PC-3 (cell line): Measurements from ENCODE around the gene TMEM242. TPM values are rescaled to one million over a fixed set of nuclear protein-coding genes. Genes with fewer than 3 reads are reported as not detected.

Experiments used
- ATAC-seq: fragments of 200-7000 bp; cut with Tn5 transposase; 2 replicates; pipeline ENCODE4 v1.9.1; 2020; ENCODE audit warnings: mild to moderate bottlenecking, moderate library complexity
- BruUV-seq: library from RNA; stranded (reverse); fragments of 400-500 nt; replicated peaks from 2 replicates; lab custom pipeline; 2021; lab: Mats Ljungman, UMichigan
- CTCF ChIA-PET: fragments of 300-600 bp; sonication (Branson Sonifier 250); formaldehyde crosslinking; loops from one replicate; lab custom pipeline; 2022; ENCODE audit warnings: antibody characterized with exemption; lab: Charles Lee
- POLR2A ChIA-PET: fragments of 300-600 bp; sonication (Branson Sonifier 250); formaldehyde crosslinking; loops from one replicate; lab custom pipeline; 2022; ENCODE audit warnings: antibody characterized with exemption; ENCODE audit not compliant: unreplicated experiment; lab: Charles Lee
- DNase-seq: peaks from one replicate; pipeline ENCODE4 v3.0.0-alpha.2; 2015
- H2AFZ ChIP-seq: fragments of 300-600 bp; sonication (generic); 2 replicates; pipeline ENCODE4 v1.6.0; 2016; ENCODE audit warnings: antibody characterized with exemption, low read length
- H3F3A ChIP-seq: fragments of 300-600 bp; sonication (generic); one replicate; pipeline ENCODE4 v1.6.0; 2017; ENCODE audit warnings: antibody characterized with exemption, low read length, control low read depth, mild to moderate bottlenecking; ENCODE audit not compliant: unreplicated experiment
- H3K27ac ChIP-seq: fragments of 300-600 bp; sonication (generic); 2 replicates; pipeline ENCODE4 v1.5.1; 2016; ENCODE audit warnings: mild to moderate bottlenecking, low read length
- H3K27me3 ChIP-seq: fragments of 300-600 bp; sonication (generic); 2 replicates; pipeline ENCODE4 v1.6.1; 2016; ENCODE audit warnings: low read length, mixed read lengths
- H3K36me3 ChIP-seq: fragments of 300-600 bp; sonication (generic); 2 replicates; pipeline ENCODE4 v1.6.1; 2016; ENCODE audit warnings: low read depth, mixed run types, low read length, mixed read lengths
- H3K4me1 ChIP-seq: fragments of 300-600 bp; sonication (generic); 2 replicates; pipeline ENCODE4 v1.5.1; 2016; ENCODE audit warnings: low read length; ENCODE audit not compliant: insufficient read depth
- H3K4me2 ChIP-seq: fragments of 300-600 bp; sonication (generic); 2 replicates; pipeline ENCODE4 v1.6.0; 2016; ENCODE audit warnings: low read length
- H3K4me3 ChIP-seq: fragments of 300-600 bp; sonication (generic); 2 replicates; pipeline ENCODE4 v1.5.1; 2016; ENCODE audit warnings: mild to moderate bottlenecking, low read length, mixed read lengths
- H3K79me2 ChIP-seq: fragments of 300-600 bp; sonication (generic); 2 replicates; pipeline ENCODE4 v1.6.1; 2017; ENCODE audit warnings: low read length, mixed read lengths
- H3K9ac ChIP-seq: fragments of 300-600 bp; sonication (generic); 2 replicates; pipeline ENCODE4 v1.6.0; 2016; ENCODE audit warnings: mild to moderate bottlenecking, low read length
- H3K9me2 ChIP-seq: fragments of 300-600 bp; sonication (generic); replicated peaks from 2 replicates; pipeline ENCODE4 v1.6.1; 2016; ENCODE audit warnings: mixed run types, low read length, mixed read lengths
- H3K9me3 ChIP-seq: fragments of 300-600 bp; sonication (generic); 2 replicates; pipeline ENCODE4 v1.6.1; 2016; ENCODE audit warnings: low read length, mixed read lengths
- H4K20me1 ChIP-seq: fragments of 300-600 bp; sonication (generic); 2 replicates; pipeline ENCODE4 v1.6.1; 2016; ENCODE audit warnings: low read length, mixed read lengths
- EZH2 ChIP-seq: fragments of 300-600 bp; sonication (generic); IDR thresholded peaks from one replicate; pipeline ENCODE4 v1.6.1; 2017; ENCODE audit warnings: antibody characterized with exemption, mild to moderate bottlenecking, low read length; ENCODE audit not compliant: unreplicated experiment
- EZH2phosphoT487 ChIP-seq: fragments of 300-600 bp; sonication (generic); IDR thresholded peaks from 2 replicates; pipeline ENCODE4 v1.6.1; 2018; ENCODE audit warnings: mild to moderate bottlenecking, antibody characterized with exemption, low read length, borderline replicate concordance
- intact Hi-C: fragments of 100-400 bp; cut with micrococcal nuclease; formaldehyde crosslinking; loops from 2 replicates; pipeline ENCODE4 v1.9.0; 2023
- total RNA-seq: library from RNA; depleted of rRNA; stranded (reverse); fragments of >200 nt; gene quantifications from 2 replicates; pipeline ENCODE4 v1.2.3, GENCODE V29; 2014
- TF ChIP-seq, protein P1 (sequence below): fragments of 300-600 bp; sonication (generic); conservative IDR thresholded peaks from 2 replicates; pipeline ENCODE4 v1.5.1; 2017; ENCODE audit warnings: antibody characterized with exemption, low read depth, mild to moderate bottlenecking, low read length

Gene TMEM242
- total RNA-seq, 1 experiment from 2014 or later = 7.9 TPM

- Histone ChIP-seq H3K79me2 (no peaks in the 10 kb centered on the region), H3K4me3 (no peak overlapping the region), H3K36me3 (no peaks in the 10 kb centered on the region), H3K9me3 (no peaks in the 10 kb centered on the region), H3K9ac (no peak overlapping the region), H2AFZ (no peak overlapping the region), H4K20me1 (no peaks in the 10 kb centered on the region), H3K9me2 (no peaks in the 10 kb centered on the region), H3K27ac (no peak overlapping the region), H3F3A (no peaks in the 10 kb centered on the region), H3K27me3 (no peaks in the 10 kb centered on the region), H3K4me1 (no peaks in the 10 kb centered on the region), H3K4me2 (no peak overlapping the region)
- BruUV-seq = no TSS peak
- DNase-seq (no peak), ATAC-seq (no peak)
- POLR2A ChIA-PET = no interaction called here
- CTCF ChIA-PET = interaction anchor here (0.5 kb wide), 1 partner anchor 479 kb away, joined by 4 read pairs; no protein-coding TSS in a partner anchor
- TF ChIP-seq EZH2 (no peak), EZH2phosphoT487 (no peak)
- TF ChIP-seq, protein P1, sequence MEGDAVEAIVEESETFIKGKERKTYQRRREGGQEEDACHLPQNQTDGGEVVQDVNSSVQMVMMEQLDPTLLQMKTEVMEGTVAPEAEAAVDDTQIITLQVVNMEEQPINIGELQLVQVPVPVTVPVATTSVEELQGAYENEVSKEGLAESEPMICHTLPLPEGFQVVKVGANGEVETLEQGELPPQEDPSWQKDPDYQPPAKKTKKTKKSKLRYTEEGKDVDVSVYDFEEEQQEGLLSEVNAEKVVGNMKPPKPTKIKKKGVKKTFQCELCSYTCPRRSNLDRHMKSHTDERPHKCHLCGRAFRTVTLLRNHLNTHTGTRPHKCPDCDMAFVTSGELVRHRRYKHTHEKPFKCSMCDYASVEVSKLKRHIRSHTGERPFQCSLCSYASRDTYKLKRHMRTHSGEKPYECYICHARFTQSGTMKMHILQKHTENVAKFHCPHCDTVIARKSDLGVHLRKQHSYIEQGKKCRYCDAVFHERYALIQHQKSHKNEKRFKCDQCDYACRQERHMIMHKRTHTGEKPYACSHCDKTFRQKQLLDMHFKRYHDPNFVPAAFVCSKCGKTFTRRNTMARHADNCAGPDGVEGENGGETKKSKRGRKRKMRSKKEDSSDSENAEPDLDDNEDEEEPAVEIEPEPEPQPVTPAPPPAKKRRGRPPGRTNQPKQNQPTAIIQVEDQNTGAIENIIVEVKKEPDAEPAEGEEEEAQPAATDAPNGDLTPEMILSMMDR = no peak
- intact Hi-C loops = no loop called here
These were observed 55.7 kb downstream of the TMEM242 start for GRCh38 chr6:157267654-157268053.

DNA sequence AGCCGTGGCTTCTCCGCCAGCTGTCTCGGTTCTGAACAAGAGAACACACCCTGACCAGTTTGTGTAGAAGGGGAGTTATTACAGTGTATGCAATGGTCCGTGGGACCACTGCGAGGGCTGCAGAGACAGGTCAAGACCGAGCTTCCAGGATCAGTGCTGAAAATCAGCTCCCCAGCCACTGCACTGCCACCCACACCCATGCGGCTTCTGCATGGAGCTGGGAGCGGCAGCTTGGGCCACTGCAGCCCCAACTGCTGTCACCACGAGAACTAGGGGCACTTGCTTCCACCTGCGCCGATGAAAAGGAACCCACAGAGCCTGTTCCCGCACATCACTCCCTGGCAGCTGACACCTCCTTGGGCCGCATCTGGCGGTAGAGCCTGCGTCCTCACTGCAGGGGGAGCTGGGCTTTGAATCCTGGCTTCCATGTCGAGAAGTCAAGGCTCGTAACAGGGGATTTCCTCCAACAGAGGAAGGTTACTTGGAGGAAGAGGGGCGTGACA, 56.2 kb downstream of the TMEM242 start:
- Histone ChIP-seq H3K79me2 (no peaks in the 10 kb centered on the region), H3K9me2 (no peaks in the 10 kb centered on the region), H3K4me2 (no peak overlapping the region), H3F3A (no peaks in the 10 kb centered on the region), H3K9ac (no peak overlapping the region), H4K20me1 (no peaks in the 10 kb centered on the region), H2AFZ (no peak overlapping the region), H3K27ac (no peak overlapping the region), H3K36me3 (no peaks in the 10 kb centered on the region), H3K4me1 (no peaks in the 10 kb centered on the region), H3K27me3 (no peaks in the 10 kb centered on the region), H3K9me3 (no peaks in the 10 kb centered on the region), H3K4me3 (no peak overlapping the region)
- ChIA-PET POLR2A (no interaction called here), CTCF (interaction anchor here (0.5 kb wide), 1 partner anchor 479 kb away, joined by 4 read pairs; no protein-coding TSS in a partner anchor)
- ATAC-seq (no peak), DNase-seq (no peak)
- BruUV-seq = no TSS peak
- intact Hi-C loops = no loop called here
- no peak for TF ChIP-seq EZH2phosphoT487
- TF ChIP-seq EZH2 = no peak
- TF ChIP-seq, protein P1 = no peak

- no peak overlapping the region for H3K4me2 ChIP-seq
- no peaks in the 10 kb centered on the region for H3K27me3 ChIP-seq
- H3K9me2 ChIP-seq = no peaks in the 10 kb centered on the region
- CTCF ChIA-PET = no interaction called here
- no peaks in the 10 kb centered on the region for H3K79me2 ChIP-seq
- no peak overlapping the region for H3K9ac ChIP-seq
- no peaks in the 10 kb centered on the region for H3F3A ChIP-seq
- no peaks in the 10 kb centered on the region for H4K20me1 ChIP-seq
- no peak for DNase-seq
- H3K36me3 ChIP-seq = no peaks in the 10 kb centered on the region
- H2AFZ ChIP-seq = no peak overlapping the region
- POLR2A ChIA-PET = no interaction called here
- BruUV-seq = no TSS peak
- ATAC-seq = no peak
- TF ChIP-seq EZH2phosphoT487 = no peak
- no peak for TF ChIP-seq EZH2
- TF ChIP-seq, protein P1 = no peak
- H3K27ac ChIP-seq = no peak overlapping the region
- intact Hi-C loops = no loop called here
- H3K4me3 ChIP-seq = no peak overlapping the region
- no peaks in the 10 kb centered on the region for H3K4me1 ChIP-seq
- H3K9me3 ChIP-seq = no peaks in the 10 kb centered on the region
These were observed 56.8 kb downstream of the TMEM242 start for GRCh38 chr6:157266274-157267101.
